ENCODE measurements around the gene UNC5B.

UNC5B gene

GRCh38 chr10:71212318-71213126 is at the start of gene UNC5B:
Gene UNC5B (plus strand): TSS chr10:71212570. CDS start chr10:71212986, 416 bp downstream.
- DNase-seq = peak; percentile 81

GRCh38 chr10:71173466-71173865 is 38.9 kb upstream of the UNC5B start:
- no peak for DNase-seq

- DNase-seq = no peak
Observed at GRCh38 chr10:71176661-71177060, 35.7 kb upstream of the UNC5B start.

GRCh38 chr10:71177651-71178199 is 34.6 kb upstream of the UNC5B start:
- no peak for DNase-seq

- no peak for DNase-seq
Observed at GRCh38 chr10:71178880-71179279, 33.5 kb upstream of the UNC5B start.

- no peak for DNase-seq
Observed at GRCh38 chr10:71179382-71179781, 33.0 kb upstream of the UNC5B start.

- no peak for DNase-seq
Observed at GRCh38 chr10:71184421-71184820, 27.9 kb upstream of the UNC5B start.

GRCh38 chr10:71185209-71185608 is 27.2 kb upstream of the UNC5B start:
- no peak for DNase-seq

GRCh38 chr10:71187197-71187596 is 25.2 kb upstream of the UNC5B start:
- DNase-seq = no peak

- no peak for DNase-seq
Observed at GRCh38 chr10:71187600-71187999, 24.8 kb upstream of the UNC5B start.

GRCh38 chr10:71188201-71188600 is 24.2 kb upstream of the UNC5B start:
- DNase-seq = no peak

GRCh38 chr10:71191019-71191418 is 21.4 kb upstream of the UNC5B start:
- DNase-seq = no peak

- no peak for DNase-seq
Observed at GRCh38 chr10:71191551-71192076, 20.8 kb upstream of the UNC5B start.

GRCh38 chr10:71193516-71193915 is 18.9 kb upstream of the UNC5B start:
- DNase-seq = no peak

- no peak for DNase-seq
Observed at GRCh38 chr10:71197955-71198354, 14.4 kb upstream of the UNC5B start.

- DNase-seq = no peak
Observed at GRCh38 chr10:71201849-71202248, 10.5 kb upstream of the UNC5B start.

GRCh38 chr10:71202314-71202713 is 10.1 kb upstream of the UNC5B start:
- no peak for DNase-seq

- no peak for DNase-seq
Observed at GRCh38 chr10:71203124-71203523, 9.2 kb upstream of the UNC5B start.

GRCh38 chr10:71203716-71204115 is 8.7 kb upstream of the UNC5B start:
- no peak for DNase-seq

- no peak for DNase-seq
Observed at GRCh38 chr10:71204746-71205145, 7.6 kb upstream of the UNC5B start.

- DNase-seq = no peak
Observed at GRCh38 chr10:71205468-71205867, 6.9 kb upstream of the UNC5B start.

- DNase-seq = no peak
Observed at GRCh38 chr10:71206911-71207310, 5.5 kb upstream of the UNC5B start.

- DNase-seq = no peak
Observed at GRCh38 chr10:71207578-71207977, 4.8 kb upstream of the UNC5B start.

- DNase-seq = no peak
Observed at GRCh38 chr10:71209352-71209715, 3.0 kb upstream of the UNC5B start.

All from NCI-H510A (cell line).